Endothelial cell of umbilical vein (primary cell): ENCODE results near the gene CHRNA1. TPM values are rescaled to one million over a fixed set of nuclear protein-coding genes. Genes with fewer than 3 reads are reported as not detected.

Experiments
- BruUV-seq: library from RNA; stranded (reverse); fragments of 400-500 nt; replicated peaks from 2 replicates; lab custom pipeline; 2021; lab: Mats Ljungman, UMichigan
- CTCF ChIA-PET: fragments of 300-600, 350-600 bp; sonication (Branson Sonifier 250); formaldehyde crosslinking; loops from one replicate; lab custom pipeline; 2021; ENCODE audit warnings: antibody characterized with exemption, inconsistent platforms; lab: Charles Lee
- POLR2A ChIA-PET: fragments of 300-600, 350-600 bp; sonication (Branson Sonifier 250); formaldehyde crosslinking; loops from one replicate; lab custom pipeline; 2021; ENCODE audit warnings: antibody characterized with exemption, inconsistent platforms; lab: Charles Lee
- DNase-seq: peaks from one replicate; pipeline ENCODE4 v3.0.0-alpha.2; 2011; ENCODE audit warnings: low read depth, low spot score
- FAIRE-seq: peaks from 2 replicates; lab custom pipeline; 2011; peaks lifted over from hg19 to GRCh38; lab: Jason Lieb, UNC
- H2AFZ ChIP-seq: 2 replicates; pipeline ENCODE4 v1.6.0; 2012; ENCODE audit warnings: low read depth, low read length, control low read depth, inconsistent platforms
- H3K27ac ChIP-seq: 2 replicates; pipeline ENCODE4 v1.5.1; 2011; ENCODE audit warnings: low read depth, mild to moderate bottlenecking, control low read depth, low read length, moderate library complexity; ENCODE audit not compliant: insufficient read depth
- H3K27me3 ChIP-seq, 2 experiments: 2 replicates each; pipeline versions ENCODE4 v1.6.0 to v1.6.1; 2011; ENCODE audit warnings: low read length in 2 of 2, mixed read lengths in 1 of 2; ENCODE audit not compliant: control insufficient read depth in 2 of 2, insufficient read depth in 2 of 2
- H3K36me3 ChIP-seq, 2 experiments: 2 replicates in 1 of 2; 3 replicates in 1 of 2; pipeline ENCODE4 v1.5.1; 2011; ENCODE audit warnings: low read length in 2 of 2, mild to moderate bottlenecking in 1 of 2, moderate library complexity in 1 of 2; ENCODE audit not compliant: control insufficient read depth in 2 of 2, insufficient read depth in 2 of 2; ENCODE audit errors: extremely low read depth in 1 of 2
- H3K4me1 ChIP-seq: 3 replicates; pipeline ENCODE4 v1.5.1; 2011; ENCODE audit warnings: mild to moderate bottlenecking, low read length; ENCODE audit not compliant: control insufficient read depth, insufficient read depth; ENCODE audit errors: extremely low read depth
- H3K4me2 ChIP-seq: 2 replicates; pipeline ENCODE4 v1.6.1; 2011; ENCODE audit warnings: low read length, control low read depth, mixed read lengths; ENCODE audit not compliant: insufficient read depth
- H3K4me3 ChIP-seq, 3 experiments: fragments of 200-600 bp in 1 of 3; sonication (generic), shearing (Covaris generic) in 1 of 3; replicated peaks in 1 of 3; 2 replicates each; pipeline ENCODE4 v1.5.1; 2011 to 2016; ENCODE audit warnings: control low read depth in 3 of 3, low read length in 3 of 3, mild to moderate bottlenecking in 2 of 3, inconsistent platforms in 1 of 3, low read depth in 1 of 3, moderate library complexity in 1 of 3; ENCODE audit not compliant: insufficient read depth in 1 of 3
- H3K79me2 ChIP-seq: 2 replicates; pipeline ENCODE4 v1.6.0; 2012; ENCODE audit warnings: low read length, inconsistent platforms; ENCODE audit not compliant: control insufficient read depth, insufficient read depth
- H3K9ac ChIP-seq: replicated peaks from 2 replicates; pipeline ENCODE3; 2011; ENCODE audit warnings: low read length, control low read depth; ENCODE audit not compliant: insufficient read depth; ENCODE audit errors: extremely low read depth
- H3K9me1 ChIP-seq: replicated peaks from 3 replicates; pipeline ENCODE4 v1.6.0; 2011; ENCODE audit warnings: mild to moderate bottlenecking, low read length; ENCODE audit not compliant: control insufficient read depth, insufficient read depth; ENCODE audit errors: extremely low read depth
- H3K9me3 ChIP-seq: replicated peaks from 2 replicates; pipeline ENCODE4 v1.5.1; 2012; ENCODE audit warnings: low read length, inconsistent platforms; ENCODE audit not compliant: control insufficient read depth, insufficient read depth
- H4K20me1 ChIP-seq: replicated peaks from 2 replicates; pipeline ENCODE3; 2011; ENCODE audit warnings: mild to moderate bottlenecking, low read length; ENCODE audit not compliant: control insufficient read depth, insufficient read depth; ENCODE audit errors: extremely low read depth
- CTCF ChIP-seq, 2 donors: IDR thresholded peaks; 1 replicate in 1 of 2; 2 replicates in 1 of 2; pipeline ENCODE4 v1.5.1; 2011; ENCODE audit warnings: low read length in 2 of 2, mild to moderate bottlenecking in 2 of 2, moderate library complexity in 2 of 2, control low read depth in 1 of 2, inconsistent platforms in 1 of 2, low read depth in 1 of 2; ENCODE audit not compliant: insufficient read depth in 1 of 2; ENCODE audit errors: extremely low read depth in 1 of 2
- EZH2 ChIP-seq: IDR thresholded peaks from 2 replicates; pipeline ENCODE4 v1.6.1; 2012; ENCODE audit warnings: borderline replicate concordance, low read depth, mild to moderate bottlenecking, moderate library complexity, low read length, inconsistent platforms; ENCODE audit not compliant: severe bottlenecking
- FOS ChIP-seq: IDR thresholded peaks from 2 replicates; pipeline ENCODE4 v1.6.1; 2011; ENCODE audit warnings: mild to moderate bottlenecking, low read length, moderate library complexity, borderline replicate concordance; ENCODE audit not compliant: insufficient read depth
- GATA2 ChIP-seq: IDR thresholded peaks from 2 replicates; pipeline ENCODE4 v1.7.0; 2011; ENCODE audit warnings: low read depth, mild to moderate bottlenecking, moderate library complexity, mixed read lengths, low read length; ENCODE audit not compliant: insufficient read length, insufficient read depth
- JUN ChIP-seq: IDR thresholded peaks from 2 replicates; pipeline ENCODE4 v1.6.1; 2011; ENCODE audit warnings: borderline replicate concordance, low read depth; ENCODE audit not compliant: insufficient read length, insufficient read depth
- MYC ChIP-seq: IDR thresholded peaks from one replicate; pipeline ENCODE4 v1.6.1; 2011; ENCODE audit warnings: mild to moderate bottlenecking, low read depth, low read length
- POLR2A ChIP-seq: IDR thresholded peaks from 2 replicates; pipeline ENCODE4 v1.6.1; 2012; ENCODE audit warnings: low read depth, mild to moderate bottlenecking, control low read depth, low read length
- POLR2AphosphoS5 ChIP-seq: IDR thresholded peaks from 2 replicates; pipeline ENCODE4 v1.6.1; 2012; ENCODE audit warnings: low read depth, mild to moderate bottlenecking, control low read depth, low read length, moderate library complexity; ENCODE audit not compliant: insufficient read depth
- dilution Hi-C: fragments of 300-500 bp; cut with MboI; formaldehyde crosslinking; loops from one replicate; pipeline ENCODE4 v1.15.0; 2019; ENCODE audit warnings: low sequenced_read_pairs; ENCODE audit not compliant: extremely low pct_ligation_motif_present
- intact Hi-C: fragments of 100-400 bp; cut with micrococcal nuclease; formaldehyde crosslinking; loops from one replicate; pipeline ENCODE4 v1.10.0; 2022
- polyA plus RNA-seq, 4 experiments: library from polyadenylated mRNA; depleted of rRNA in 3 of 4; stranded (reverse) in 3 of 4; unstranded in 1 of 4; fragments of >200 nt; gene quantifications; 2 replicates each; pipeline versions ENCODE4 v1.2.1 to v1.2.3, GENCODE V29; 2011 to 2012; ENCODE audit warnings: missing spikeins in 1 of 4
- total RNA-seq: library from RNA; stranded (reverse); gene quantifications from 2 replicates; pipeline ENCODE4 v1.2.3, GENCODE V29; 2021
- TF ChIP-seq, protein P1 (sequence below): IDR thresholded peaks from 2 replicates; pipeline ENCODE4 v1.6.1; 2011; ENCODE audit not compliant: insufficient read depth, insufficient read length

The CHRNA1 gene
- total and polyA plus RNA-seq, 2 donors (not counting 3 experiments of a cell fraction or from before 2014, with no cell fraction given): 11.3 to 18.2 TPM

DNA sequence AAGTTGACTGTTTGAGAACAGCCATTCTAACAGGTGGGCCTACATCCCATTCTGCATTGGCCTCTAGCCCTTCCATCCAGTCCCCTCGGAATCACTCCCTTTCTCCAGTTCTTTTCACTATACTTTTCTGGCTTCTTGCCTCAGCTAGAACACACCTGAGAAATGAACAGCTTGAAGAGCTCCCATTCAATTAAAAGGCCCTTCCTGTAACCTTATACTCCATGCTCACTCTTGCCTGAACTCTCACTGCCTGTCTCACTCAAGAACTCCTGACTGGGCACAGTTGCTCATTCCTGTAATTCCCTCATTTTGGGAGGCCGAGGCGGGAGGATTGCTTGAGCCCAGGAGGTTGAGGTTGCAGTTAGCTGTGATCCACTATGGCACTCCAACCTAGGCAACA lies 23.6 kb downstream of the CHRNA1 start:
- ChIA-PET CTCF (interaction anchor here (0.8 to 5.3 kb wide), 2 partner anchors 9 kb away, joined by 3 to 32 read pairs; no protein-coding TSS in a partner anchor), POLR2A (no interaction called here)
- dilution Hi-C loops (no loop called here), intact Hi-C loops (no loop called here)
- H4K20me1 ChIP-seq: no peaks in the 10 kb centered on the region
- no peak overlapping the region for H3K27ac ChIP-seq
- H3K4me2 ChIP-seq: no peak overlapping the region
- no peak for DNase-seq
- no peak overlapping the region for H3K9ac ChIP-seq
- BruUV-seq: no TSS peak
- H2AFZ ChIP-seq: no peak overlapping the region
- H3K4me3 ChIP-seq: no peak overlapping the region
- no peaks in the 10 kb centered on the region for H3K36me3 ChIP-seq
- no peak for FAIRE-seq
- no peaks in the 10 kb centered on the region for H3K4me1 ChIP-seq
- no peaks in the 10 kb centered on the region for H3K9me1 ChIP-seq
- no peaks in the 10 kb centered on the region for H3K9me3 ChIP-seq
- H3K79me2 ChIP-seq: no peaks in the 10 kb centered on the region
- TF ChIP-seq POLR2AphosphoS5 (no peak), GATA2 (no peak), POLR2A (no peak), FOS (no peak), CTCF (IDR thresholded peaks at IDR 0.05; ENCODE audit: extremely low read depth in 1 of 2, insufficient read depth in 1 of 2, low read depth in 1 of 2, low read length in 2 of 2) (no peak), MYC (no peak), EZH2 (no peak), JUN (no peak)
- TF ChIP-seq, protein P1, sequence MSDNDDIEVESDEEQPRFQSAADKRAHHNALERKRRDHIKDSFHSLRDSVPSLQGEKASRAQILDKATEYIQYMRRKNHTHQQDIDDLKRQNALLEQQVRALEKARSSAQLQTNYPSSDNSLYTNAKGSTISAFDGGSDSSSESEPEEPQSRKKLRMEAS: no peak
- peaks cover 12 to 15% of the 10 kb centered on the region in 2 experiments for H3K27me3 ChIP-seq
